ENCODE measurements around the gene CAMK2G.
"Not testable (repeated sequence)": the region's sequence is repeated elsewhere in the genome, so short reads cannot be mapped to it uniquely, and the experiment has no call there.

The CAMK2G gene

DNA sequence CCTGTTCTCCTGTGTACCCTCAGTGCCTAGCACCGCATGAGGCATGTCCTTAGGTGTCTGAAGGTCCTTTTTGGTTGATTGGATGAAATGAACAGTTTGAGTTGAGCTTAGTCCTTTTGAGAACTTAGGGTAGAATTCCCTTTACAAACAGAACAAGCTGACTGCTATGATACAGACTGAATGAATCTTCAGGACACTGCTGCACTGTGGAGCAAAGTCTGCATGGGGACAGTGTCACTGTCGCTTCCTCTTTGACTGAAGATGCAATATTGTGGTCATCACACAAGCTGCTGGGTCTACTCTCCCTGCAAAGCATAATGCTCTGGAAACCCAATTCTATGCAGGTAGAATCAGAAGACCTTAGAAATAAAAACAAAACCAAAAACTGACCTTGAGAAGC is 28.0 kb upstream of the CAMK2G start:
- DNase-seq (ENCODE audit: low read depth in 3 of 3) = no peak

DNA sequence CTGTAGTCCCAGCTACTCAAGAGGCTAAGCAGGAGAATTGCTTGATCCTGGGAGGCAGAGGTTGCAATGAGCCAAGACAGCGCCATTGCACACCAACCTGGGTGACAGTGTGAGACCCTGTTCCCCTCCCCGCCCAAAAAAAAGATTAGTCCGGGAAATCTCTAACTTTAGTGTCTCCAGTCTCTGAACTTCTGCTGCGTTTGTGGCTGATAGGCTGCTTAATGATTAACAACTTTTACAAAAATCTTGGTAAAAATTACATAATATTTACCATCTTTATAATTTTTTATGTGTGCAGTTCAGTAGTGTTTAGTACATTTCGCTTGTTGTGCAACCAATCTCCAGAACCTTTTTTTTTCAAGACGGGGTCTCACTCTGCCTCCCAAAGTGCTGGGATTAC is 26.9 kb upstream of the CAMK2G start:
- DNase-seq (ENCODE audit: low read depth in 3 of 3) = no peak

DNA sequence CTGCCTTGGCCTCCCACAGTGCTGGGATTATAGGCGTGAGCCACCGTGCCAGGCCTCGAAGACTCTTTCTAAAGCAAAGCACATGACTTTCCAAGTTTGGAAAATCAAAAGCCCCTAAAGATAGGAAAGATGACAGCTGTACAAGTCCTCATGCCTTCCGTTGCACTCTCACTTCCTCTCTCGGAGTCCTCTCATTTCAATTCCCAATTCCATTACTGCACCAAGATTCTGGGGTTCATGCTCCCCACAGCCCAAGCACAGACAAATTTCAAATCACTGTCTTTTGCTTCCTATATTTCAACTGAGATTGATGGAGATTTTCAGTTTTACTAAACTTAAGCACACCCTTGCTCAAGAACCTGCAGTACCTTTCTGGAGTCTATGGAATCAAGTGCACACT is 25.7 kb upstream of the CAMK2G start:
- DNase-seq (ENCODE audit: low read depth in 3 of 3) = no peak

GRCh38 chr10:73899423-73899822 is 25.1 kb upstream of the CAMK2G start:
- DNase-seq (ENCODE audit: low read depth in 3 of 3) = no peak

DNA sequence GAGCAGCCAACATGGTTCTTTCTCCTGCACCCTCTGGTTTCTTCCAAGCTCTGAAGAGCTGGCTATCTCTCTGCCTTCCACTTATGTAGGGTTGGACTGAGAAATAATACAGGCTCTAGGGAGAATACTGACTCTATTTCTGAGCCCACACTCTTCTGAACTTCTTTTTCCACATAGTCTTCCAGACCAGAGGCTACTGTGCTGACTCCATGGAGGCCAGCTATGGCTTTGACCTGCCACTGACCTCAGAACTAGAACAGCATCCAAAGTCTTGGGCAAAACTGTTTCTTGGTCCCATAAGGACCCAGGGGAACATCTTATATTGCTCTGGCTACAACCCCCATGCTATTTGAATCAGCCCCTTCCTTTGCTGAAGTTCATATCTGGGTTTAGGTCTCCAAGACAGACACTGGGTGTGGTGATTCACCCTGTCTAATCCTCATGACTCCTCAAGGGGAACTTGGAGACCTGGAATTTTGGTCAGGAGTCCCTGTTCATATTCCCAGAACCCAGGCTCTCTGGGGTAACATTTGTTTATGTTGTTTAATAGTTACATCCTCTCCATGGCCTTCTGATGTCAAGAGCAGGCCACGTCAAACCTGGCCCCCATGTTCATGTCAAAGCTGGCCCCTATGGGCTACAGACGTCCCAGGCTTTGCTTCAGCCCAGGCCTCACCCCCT is 24.5 kb upstream of the CAMK2G start:
- no peak for DNase-seq (ENCODE audit: low read depth in 3 of 3)

DNA sequence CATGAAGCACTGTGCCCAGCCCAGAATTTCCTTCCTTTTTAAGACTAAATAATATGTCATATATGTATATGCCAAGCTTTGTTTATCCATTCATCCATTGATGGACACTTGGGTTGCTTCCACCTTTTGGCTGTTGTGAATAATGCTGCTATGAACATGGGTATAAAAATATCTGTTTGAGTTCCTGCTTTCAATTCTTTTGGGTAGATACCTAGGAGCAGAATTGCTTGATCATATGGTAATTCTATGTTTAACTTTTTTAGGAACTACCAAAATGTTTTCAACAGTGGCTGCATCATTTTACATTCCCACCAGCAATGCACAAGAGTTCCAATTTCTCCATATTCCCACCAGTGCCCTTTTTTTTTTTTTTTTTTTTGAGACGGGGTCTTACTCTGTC is 23.3 kb upstream of the CAMK2G start:
- no peak for DNase-seq (ENCODE audit: low read depth in 3 of 3)

DNA sequence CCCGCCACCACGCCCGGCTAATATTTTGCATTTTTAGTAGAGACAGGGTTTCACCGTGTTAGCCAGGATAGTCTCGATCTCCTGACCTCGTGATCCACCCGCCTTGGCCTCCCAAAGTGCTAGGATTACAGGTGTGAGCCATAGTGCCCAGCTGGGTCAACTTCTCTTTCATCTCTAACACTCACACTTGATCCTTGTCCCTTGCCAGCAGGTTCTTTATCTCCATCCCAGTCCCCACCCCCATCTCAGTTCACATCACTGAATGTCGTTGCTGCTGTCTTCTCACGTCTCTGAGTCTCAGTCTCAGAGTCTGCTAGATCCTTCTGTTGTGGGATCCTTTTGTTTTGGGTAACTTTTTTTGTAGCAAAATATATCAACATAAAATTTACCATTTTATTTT is 21.0 kb upstream of the CAMK2G start:
- DNase-seq (ENCODE audit: low read depth in 3 of 3) = not testable (repeated sequence)

GRCh38 chr10:73894245-73894971 is 20.1 kb upstream of the CAMK2G start:
- no peak for DNase-seq (ENCODE audit: low read depth in 3 of 3)

DNA sequence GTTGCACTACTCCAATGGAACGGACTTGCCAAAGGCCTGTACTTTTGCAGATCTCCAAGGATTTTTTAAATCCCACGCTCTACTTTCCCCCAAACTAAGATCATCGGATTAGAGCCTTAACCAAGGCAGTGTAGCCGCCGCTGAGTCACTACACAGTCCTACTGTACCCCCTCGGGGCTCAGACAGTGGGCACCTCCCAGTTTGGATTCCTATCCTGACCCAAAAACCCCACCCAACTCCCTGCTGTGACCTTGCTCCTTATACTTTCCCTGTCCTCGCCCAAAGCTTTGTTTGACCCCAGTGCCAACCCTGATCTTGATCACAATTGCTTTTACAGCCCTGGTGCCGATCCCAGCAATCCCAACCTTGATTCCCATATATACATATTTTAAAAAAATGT is 19.1 kb upstream of the CAMK2G start:
- DNase-seq (ENCODE audit: low read depth in 3 of 3) = no peak

DNA sequence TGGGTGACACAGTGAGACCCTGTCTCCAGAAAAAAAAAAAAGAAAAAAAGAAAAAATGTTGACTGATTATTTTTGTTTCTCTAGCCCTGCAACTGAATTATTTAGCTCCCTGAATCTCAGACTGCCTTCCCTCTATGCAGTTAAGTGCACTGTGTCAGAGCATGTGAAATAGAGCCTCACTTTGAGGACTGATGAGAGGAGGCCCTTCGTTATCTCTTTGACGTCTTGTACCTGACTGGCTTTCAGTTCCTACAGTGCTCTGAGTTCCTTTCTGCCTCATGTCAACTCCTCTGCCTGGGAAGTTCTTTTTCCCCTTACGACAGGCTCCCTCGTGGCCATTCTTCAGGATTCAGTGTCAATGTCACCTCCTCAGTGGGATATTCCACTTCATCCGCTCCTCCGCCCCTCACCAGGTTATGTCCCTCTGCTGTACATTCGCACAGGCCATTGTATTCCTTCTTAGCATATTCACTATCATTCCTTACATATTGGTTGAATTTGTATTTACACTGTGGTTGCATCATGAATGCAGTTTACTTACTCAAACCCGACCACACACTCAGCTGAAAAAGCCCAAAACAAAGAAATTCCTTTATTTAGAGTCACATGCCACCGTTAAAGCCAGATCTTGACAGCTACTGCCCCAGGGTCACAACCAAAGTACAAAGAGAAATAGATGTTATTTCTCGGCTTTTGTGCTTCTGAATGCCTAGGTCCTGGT is 18.1 kb upstream of the CAMK2G start:
- DNase-seq (ENCODE audit: low read depth in 3 of 3) = no peak

DNA sequence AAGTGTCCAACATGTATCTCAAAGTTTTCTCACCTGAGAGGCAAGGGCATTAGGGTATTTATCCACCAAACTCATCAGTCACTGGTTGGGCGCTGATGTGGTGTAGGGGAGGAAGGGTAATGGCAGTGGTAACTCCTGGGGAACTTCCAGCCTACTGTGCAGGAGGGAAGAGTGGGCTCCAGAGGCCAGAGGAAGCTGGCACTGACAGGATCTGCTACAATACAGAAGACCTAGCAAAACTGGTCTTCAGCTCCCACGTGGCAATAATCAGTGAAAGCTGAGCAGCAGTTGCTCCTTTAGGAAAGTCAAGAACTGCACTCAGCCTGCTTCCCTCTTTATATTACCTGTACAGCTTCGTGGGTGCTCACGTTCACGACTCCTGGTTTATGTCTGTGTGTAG is 17.2 kb upstream of the CAMK2G start:
- no peak for DNase-seq (ENCODE audit: low read depth in 3 of 3)

DNA sequence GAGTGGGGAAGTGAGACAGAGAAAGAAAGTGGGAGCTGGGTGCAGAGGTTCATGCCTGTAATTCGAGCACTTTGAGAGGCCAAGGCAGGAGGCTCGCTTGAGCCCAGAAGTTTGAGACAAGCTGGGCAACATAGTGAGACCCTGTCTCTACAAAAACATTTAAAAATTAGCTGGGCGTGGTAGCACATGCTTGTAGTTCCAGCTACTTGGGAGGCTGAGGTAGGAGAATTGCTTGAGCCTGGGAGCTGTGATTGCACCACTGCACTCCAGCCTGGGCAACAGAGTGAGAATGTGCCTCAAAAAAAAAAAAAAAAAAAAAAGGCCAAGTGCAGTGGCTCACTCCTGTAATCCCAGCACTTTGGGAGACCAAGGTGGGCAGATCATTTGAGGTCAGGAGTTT is 16.5 kb upstream of the CAMK2G start:
- DNase-seq (ENCODE audit: low read depth in 3 of 3) = not testable (repeated sequence)

- no peak for DNase-seq (ENCODE audit: low read depth in 3 of 3)
Measured at GRCh38 chr10:73890261-73890660, 15.9 kb upstream of the CAMK2G start.

DNA sequence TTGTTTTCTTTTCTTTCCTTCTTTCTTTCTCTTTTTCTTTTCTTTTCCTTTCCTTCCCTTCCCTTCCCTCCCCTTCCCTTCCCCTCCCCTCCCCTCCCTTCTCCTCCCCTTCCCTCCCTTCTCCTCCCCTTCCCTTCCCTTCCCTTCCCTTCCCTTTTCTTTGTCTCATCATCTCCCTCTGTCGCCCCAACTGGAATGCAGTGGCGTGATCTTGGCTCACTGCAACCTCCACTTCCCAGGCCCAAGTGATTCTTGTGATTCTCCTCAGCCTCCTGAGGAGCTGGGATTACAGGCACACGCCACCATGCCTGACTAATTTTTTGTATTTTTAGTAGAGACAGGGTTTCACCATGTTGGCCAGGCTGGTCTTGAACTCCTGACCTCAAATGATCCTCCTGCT is 15.1 kb upstream of the CAMK2G start:
- not testable (repeated sequence) for DNase-seq (ENCODE audit: low read depth in 3 of 3)

GRCh38 chr10:73889014-73889413 is 14.7 kb upstream of the CAMK2G start:
- DNase-seq (ENCODE audit: low read depth in 3 of 3) = no peak

DNA sequence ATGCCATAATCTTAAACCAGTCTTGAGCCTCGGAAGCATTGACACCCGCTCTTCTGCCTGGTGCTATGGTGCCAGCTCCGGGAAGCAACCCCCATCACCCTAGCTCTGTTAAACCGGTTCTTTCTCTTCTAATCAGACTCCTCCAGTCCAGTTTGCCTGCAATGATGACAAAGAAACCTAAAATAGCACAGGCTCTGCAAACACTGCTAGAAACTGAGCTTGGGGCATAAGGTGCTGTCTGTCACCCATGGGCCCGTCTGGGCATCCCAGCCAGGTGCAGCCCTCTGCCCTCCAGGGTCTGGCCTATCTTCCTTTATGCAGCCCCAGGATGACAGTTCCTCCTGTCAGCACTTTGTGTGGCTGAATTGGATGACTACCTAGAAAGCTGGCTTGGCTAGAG is 14.2 kb upstream of the CAMK2G start:
- DNase-seq (ENCODE audit: low read depth in 3 of 3) = no peak

DNA sequence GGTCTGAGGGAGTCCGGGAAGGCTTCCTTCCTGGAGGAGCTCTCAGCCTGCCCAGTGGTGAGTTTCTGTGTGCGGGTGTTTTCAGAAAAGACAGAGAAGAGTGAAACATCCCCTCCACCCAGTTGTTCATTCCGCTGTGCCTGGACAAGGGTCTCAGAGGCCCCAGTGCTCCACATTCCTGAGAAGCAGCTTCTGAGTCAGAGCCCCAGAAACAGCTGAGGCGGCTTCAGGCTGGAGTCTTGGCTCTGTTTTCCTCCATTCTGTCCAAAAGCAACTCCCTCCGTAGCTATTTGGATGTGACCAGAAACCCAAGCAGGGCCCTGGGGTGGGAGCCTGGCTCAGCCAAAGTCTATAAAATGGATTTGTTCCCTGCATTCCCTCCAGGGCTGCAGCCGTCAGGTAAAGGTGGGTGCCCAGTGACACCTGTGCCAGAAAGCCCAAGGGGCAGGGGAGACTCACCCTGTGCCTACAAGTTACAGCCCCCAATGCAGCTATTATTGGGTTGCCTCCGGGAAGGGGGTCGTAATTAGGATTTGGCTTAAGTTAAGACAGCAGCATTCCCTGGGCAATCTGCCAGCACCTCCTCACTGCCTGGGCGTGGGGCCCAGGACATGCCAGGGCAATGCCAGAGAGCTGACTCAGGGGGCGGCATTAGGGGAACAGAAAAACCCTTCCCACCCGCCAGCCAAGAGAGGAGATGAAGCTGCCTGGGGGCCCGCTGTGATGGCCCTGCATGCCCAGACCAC is 13.1 kb upstream of the CAMK2G start:
- DNase-seq (ENCODE audit: low read depth in 3 of 3) = no peak

GRCh38 chr10:73886661-73887293 is 12.4 kb upstream of the CAMK2G start:
- DNase-seq (ENCODE audit: low read depth in 3 of 3) = no peak

DNA sequence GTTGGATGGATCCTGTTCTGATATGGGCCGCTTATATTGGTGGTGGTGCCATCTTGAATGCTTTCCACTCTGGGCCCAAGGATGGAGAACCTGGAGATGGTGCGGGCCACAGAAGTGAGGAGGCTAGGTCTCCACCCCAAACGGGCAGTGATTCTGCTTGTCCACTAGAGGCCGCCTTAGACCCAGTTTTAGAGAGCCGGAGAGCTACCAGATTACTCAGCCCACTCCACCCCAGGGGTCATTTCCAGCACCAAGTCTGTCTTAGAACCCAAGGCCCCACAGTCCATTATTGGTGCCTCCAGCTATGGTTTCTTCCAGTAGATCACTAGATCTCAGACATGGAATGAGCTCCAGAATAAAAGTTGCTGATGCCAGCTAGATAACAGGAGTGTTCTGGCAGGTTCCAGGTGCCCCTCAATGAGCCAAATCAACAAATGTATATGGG is 11.8 kb upstream of the CAMK2G start:
- DNase-seq (ENCODE audit: low read depth in 3 of 3) = peak; percentile 53 to 57 (median 54)

DNA sequence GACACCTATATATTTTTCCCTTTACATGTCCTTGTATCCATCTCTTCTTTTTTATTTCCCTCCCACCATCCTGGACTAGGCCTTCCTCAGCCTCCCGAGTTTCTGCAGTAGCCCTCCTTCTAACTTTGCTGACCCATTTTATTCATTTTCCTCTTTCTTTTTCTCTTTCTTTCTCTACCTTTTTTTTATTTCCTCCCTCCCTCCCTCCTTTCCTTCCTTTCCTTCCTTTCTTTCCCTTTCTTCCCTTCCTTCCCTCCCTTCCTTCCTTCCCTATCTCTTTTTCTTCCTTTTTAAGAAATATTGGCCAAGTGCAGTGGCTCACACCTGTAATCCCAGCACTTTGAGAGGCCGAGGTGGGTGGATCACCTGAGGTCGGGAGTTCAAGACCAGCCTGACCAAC is 9.7 kb upstream of the CAMK2G start:
- no peak for DNase-seq (ENCODE audit: low read depth in 3 of 3)

DNA sequence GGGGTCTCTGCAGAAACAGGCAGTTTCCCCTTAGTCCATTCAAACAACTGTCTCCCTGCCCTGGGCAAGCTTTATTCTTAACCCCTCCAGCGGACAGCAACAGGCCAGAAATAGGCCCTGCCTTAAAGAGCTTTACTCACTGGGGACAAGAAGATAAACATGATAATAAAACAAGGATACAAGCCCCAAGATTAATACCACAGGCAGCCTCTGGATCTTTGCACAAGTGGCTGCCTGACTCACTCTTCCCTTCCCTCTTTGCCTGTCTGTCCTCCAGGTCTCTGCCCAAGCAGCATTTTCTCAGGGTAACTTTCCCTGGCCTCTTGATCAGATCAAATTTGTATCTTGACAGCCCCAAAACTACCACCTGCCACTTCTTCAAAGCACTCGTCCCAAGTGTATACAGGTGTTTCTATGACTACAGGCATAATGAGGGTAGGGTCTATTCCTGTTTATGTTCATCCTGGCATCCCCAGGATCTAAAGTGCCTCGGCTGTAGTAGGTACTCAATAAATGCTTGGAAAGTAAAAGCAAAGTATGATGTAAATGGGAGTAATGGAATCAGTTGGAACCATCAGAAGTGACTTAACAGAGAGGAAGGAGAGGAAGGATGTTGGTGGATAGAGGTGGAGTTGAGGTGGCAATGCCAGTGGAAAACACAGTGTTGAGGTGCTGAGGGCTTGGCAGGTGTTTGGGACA is 7.0 kb upstream of the CAMK2G start:
- DNase-seq (ENCODE audit: low read depth in 3 of 3) = no peak
